Cardiac muscle cell (in vitro differentiated cells and primary cell): ENCODE results near the gene CCDC63. TPM values are rescaled to one million over a fixed set of nuclear protein-coding genes. Genes with fewer than 3 reads are reported as not detected.

ENCODE experiments used
- DNase-seq, 2 donors: peaks; one replicate each; pipeline versions ENCODE4 v3.0.0 to v3.0.0-alpha.2; 2010 to 2017; ENCODE audit warnings: low read depth in 1 of 2, low spot score in 1 of 2
- H3K27ac ChIP-seq: fragments of 200-600 bp; sonication (generic); 2 replicates; pipeline ENCODE4 v1.5.1; 2016
- H3K27me3 ChIP-seq: fragments of 200-600 bp; sonication (generic); 2 replicates; pipeline ENCODE4 v1.6.0; 2016; ENCODE audit warnings: control low read depth
- H3K36me3 ChIP-seq: fragments of 200-600 bp; sonication (generic); 2 replicates; pipeline ENCODE4 v1.5.1; 2016; ENCODE audit warnings: control low read depth
- H3K4me1 ChIP-seq: fragments of 200-600 bp; sonication (generic); 2 replicates; pipeline ENCODE4 v1.8.1; 2017; ENCODE audit warnings: low read depth, mild to moderate bottlenecking, mixed run types
- H3K4me3 ChIP-seq: fragments of 200-600 bp; sonication (generic); 2 replicates; pipeline ENCODE4 v1.5.1; 2016; ENCODE audit warnings: mild to moderate bottlenecking
- H3K9me3 ChIP-seq: fragments of 200-600 bp; sonication (generic); 2 replicates; pipeline ENCODE4 v1.5.1; 2017; ENCODE audit warnings: low read depth, mild to moderate bottlenecking, control low read depth
- CTCF ChIP-seq: IDR thresholded peaks from 2 replicates; pipeline ENCODE4 v1.5.1; 2012; ENCODE audit warnings: low read depth, mild to moderate bottlenecking, low read length
- polyA plus RNA-seq: library from polyadenylated mRNA; unstranded; fragments of >200 nt; fragmentation: Nextera tagmentation; extraction: Ambion mirVana; gene quantifications from 2 replicates; pipeline ENCODE4 v1.2.1, GENCODE V29; 2016
- total RNA-seq: library from RNA; depleted of rRNA; stranded (reverse); fragments of >200 nt; gene quantifications from 2 replicates; pipeline ENCODE4 v1.2.3, GENCODE V29; 2016

The CCDC63 gene
- total and polyA plus RNA-seq, 2 experiments from 2014 or later = 0.22 TPM; not detected in 1

DNA sequence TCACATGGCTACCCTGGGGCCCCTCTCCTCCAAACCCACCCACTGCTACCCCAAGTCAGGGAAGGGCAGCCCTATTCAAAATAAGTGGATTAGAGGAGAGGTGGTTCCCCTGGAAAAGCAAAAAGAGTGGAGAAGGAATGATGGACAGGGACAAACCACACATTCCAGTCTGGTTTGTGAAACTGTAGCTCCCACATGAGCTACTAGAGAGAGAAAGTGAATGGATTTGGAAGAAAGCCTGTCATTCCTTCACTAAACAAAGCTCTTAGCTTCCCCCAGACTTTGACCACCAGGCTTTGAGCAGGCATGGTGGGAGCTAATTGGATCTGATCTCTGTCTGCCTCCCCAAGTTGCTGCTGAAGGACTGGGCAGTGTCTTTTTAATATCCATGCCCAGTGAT lies 28.0 kb downstream of the CCDC63 start:
- Histone ChIP-seq H3K27ac (no peak overlapping the region), H3K9me3 (no peaks in the 10 kb centered on the region), H3K27me3 (no peaks in the 10 kb centered on the region), H3K36me3 (no peaks in the 10 kb centered on the region), H3K4me3 (no peak overlapping the region), H3K4me1 (no peaks in the 10 kb centered on the region)
- no peak for DNase-seq
- no peak for TF ChIP-seq CTCF

GRCh38 chr12:110880651-110881050 lies 33.9 kb downstream of the CCDC63 start:
- H3K27ac ChIP-seq = no peak overlapping the region
- no peak for TF ChIP-seq CTCF
- no peak for DNase-seq
- no peaks in the 10 kb centered on the region for H3K9me3 ChIP-seq
- no peaks in the 10 kb centered on the region for H3K4me1 ChIP-seq
- H3K27me3 ChIP-seq = no peaks in the 10 kb centered on the region
- no peak overlapping the region for H3K4me3 ChIP-seq
- no peaks in the 10 kb centered on the region for H3K36me3 ChIP-seq

GRCh38 chr12:110883251-110883650 lies 36.5 kb downstream of the CCDC63 start:
- TF ChIP-seq CTCF = no peak
- H3K4me3 ChIP-seq = no peak overlapping the region
- H3K9me3 ChIP-seq = no peaks in the 10 kb centered on the region
- no peak for DNase-seq
- no peaks in the 10 kb centered on the region for H3K4me1 ChIP-seq
- no peaks in the 10 kb centered on the region for H3K36me3 ChIP-seq
- no peak overlapping the region for H3K27ac ChIP-seq
- H3K27me3 ChIP-seq = no peaks in the 10 kb centered on the region

- H3K27ac ChIP-seq = no peak overlapping the region
- H3K4me1 ChIP-seq = no peaks in the 10 kb centered on the region
- H3K9me3 ChIP-seq = no peaks in the 10 kb centered on the region
- H3K36me3 ChIP-seq = no peaks in the 10 kb centered on the region
- TF ChIP-seq CTCF = no peak
- no peak overlapping the region for H3K4me3 ChIP-seq
- no peaks in the 10 kb centered on the region for H3K27me3 ChIP-seq
- DNase-seq = no peak
These were observed 38.5 kb downstream of the CCDC63 start for GRCh38 chr12:110885152-110885840.

DNA sequence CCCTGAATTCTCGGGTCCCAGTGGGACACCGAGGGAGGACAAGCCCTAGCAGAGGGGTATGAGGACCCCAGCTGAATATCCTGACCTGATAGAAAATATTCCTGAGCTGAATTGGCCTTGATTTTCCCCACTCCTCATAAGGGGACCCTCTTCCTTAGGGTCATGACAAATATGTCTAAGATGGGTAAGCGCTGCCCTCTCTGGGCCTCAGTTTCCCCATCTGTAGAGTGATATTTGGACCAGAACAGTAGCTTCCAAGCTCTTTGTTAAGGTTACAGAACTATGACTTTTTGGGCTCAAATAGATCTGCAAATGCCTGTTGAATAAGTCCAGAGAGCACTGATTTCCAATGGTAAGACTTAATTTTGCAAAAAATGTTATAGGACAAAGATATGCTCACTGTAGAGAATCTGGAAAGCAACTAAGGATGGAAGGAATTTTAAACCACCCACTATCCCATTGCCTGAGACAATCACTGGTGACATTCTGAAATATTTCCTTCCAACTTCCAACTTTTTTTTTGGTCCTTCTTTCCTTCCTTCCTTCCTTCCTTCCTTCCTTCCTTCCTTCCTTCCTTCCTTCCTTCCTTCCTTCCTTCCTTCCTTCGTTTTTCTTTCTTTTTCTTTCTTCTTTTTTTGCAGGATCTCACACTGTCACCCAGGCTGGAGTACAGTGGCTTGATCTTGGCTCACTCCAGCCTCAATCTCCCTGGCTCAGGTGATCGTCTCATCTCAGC lies 41.6 kb downstream of the CCDC63 start:
- no peak for TF ChIP-seq CTCF
- no peak overlapping the region for H3K27ac ChIP-seq
- no peak overlapping the region for H3K4me3 ChIP-seq

More for the DNA sequence above, 41.6 kb downstream of the CCDC63 start:
- Histone ChIP-seq H3K4me1 (peaks cover 8% of the 10 kb centered on the region), H3K27me3 (no peaks in the 10 kb centered on the region), H3K36me3 (no peaks in the 10 kb centered on the region), H3K9me3 (no peaks in the 10 kb centered on the region)
- no peak for DNase-seq
